Fibroblast of peridontal ligament (primary cell): ENCODE measurements around the gene NTN3.

Experiments
- DNase-seq: peaks from one replicate; pipeline ENCODE4 v3.0.0-alpha.2; 2010; ENCODE audit errors: extremely low read depth

The NTN3 gene

DNA sequence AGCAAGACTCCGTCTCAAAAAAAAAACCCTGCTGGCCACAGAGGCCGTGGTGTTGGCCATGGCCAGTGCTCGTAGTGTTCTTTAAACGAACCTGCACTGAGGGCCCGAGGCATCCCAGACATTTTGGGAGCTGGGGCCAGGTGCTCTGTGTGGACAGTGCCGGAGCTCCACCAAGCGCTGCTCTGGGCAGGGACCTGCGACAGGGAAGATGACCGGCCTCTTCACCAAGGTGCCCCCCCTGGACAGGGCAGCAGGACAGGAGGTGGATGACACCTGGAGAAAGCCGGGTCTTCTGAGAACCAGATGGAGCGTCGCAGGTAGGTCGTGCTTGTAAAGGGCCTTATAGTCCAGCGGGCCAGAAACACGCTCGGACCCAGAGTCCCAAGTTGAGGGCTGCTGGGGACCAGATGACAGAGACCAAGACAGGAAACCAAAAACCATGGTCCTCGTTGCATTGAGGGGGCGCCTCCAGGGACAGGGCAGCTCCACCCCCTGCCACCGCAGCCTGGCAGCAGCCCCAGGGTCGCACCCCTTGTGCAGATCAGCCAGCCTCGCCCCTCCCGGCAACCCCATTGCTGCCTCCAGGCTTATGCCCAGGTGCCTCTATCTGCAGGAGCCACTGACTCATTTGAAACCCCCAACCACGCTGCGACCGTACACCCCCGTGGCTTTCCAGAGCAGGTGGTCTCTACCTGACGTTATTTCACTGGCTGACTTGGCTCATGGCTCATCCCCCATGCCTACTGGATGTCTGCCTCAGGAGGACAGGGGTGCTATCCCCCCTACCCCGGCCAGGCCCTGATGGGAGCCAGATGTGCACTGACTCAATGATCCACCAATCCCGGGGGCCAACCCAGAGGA lies 4.2 kb upstream of the NTN3 start:
- DNase-seq, result no peak

DNA sequence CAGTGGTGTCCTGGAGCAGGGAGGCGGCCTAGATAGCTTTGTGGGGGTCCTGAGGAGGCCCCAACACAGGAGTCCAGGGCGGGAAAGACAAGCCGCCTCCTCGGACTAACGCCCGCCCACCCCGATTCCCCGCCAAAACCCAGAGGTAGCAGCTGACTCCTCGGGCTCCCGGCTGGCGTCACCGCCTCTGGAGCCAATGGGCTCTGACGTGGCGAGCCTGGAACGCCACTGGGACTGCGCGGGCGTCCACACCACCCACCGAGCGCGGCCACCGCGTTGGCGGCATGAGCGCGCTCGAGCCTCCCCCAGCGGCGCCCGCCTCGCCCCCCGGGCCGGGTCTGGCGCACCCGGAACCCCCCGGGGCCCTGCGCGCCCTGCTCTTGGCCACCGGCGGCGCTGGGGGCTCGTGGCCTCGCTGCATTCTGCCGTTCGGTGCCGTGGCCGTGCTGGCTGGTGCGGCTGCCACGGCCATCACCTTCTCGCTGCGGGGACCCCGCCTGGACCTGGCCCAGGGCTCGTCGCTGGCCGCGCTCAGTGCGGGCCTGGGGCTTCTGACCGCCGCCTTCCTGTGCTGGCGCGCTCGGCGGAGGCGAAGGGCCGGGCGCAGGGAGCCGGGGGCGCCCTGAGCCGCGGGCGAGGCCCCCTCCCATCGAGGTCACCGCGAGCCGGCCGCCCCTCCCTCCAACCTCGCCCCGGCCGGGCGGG lies 3.4 kb upstream of the NTN3 start:
- DNase-seq, result peak; percentile 67

DNA sequence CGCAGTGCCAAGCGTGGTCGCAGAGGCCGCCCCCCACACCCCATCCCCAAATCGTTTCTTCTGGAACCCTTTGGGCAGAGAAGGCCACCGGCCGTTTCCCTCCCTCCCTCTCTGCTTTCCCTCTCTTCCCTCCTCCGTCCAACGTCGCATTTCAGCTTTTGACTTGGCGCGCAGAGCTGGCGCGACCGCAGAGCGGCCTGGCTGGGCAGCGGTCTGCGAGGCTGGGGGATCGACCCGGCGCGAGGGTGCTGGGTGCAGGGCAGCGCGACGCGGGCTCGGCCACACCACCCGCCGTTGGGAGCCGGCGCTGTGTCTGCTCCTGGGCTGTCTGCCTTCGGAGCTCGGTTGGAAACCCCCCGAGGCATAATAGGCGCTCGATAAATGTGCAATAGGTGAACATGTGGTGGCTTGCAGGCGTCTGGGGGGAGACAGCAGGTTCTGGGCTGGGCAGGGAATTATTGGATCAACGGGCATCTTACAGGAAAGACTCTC lies 2.8 kb upstream of the NTN3 start:
- no peak for DNase-seq

DNA sequence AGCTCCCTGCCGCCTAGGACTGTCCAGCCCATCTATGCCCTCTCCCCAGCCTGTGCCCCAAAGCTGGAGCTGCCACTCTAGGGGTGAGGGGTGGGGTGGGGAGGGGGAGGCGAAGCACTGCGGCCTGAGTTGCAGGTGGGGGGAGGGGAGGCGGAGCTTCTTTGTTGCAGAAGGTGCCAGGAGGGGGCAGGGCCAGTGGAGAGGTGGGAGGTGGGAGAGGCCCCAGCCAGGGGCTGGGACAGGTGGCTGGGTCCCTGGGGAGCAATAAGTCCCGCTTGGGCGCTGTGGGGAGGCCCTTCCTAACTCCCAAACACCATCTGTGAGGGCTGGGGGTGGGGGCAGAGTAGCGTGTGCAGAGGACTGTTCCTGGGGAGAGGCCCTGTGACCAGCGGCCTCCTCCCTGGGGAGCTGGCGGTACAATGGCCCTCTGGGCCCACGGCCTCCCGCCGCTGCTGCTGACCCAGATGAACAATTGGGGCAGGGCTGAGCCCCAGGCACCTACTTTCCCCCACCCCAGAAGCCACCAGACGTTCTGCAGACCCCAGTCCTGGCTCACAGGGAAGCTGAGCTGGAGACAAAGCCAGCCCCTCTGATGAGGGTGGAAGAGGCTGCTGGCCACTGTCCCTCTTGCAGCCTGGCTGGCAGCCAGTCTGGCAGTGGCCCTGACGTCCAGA lies 2.2 kb upstream of the NTN3 start:
- no peak for DNase-seq

DNA sequence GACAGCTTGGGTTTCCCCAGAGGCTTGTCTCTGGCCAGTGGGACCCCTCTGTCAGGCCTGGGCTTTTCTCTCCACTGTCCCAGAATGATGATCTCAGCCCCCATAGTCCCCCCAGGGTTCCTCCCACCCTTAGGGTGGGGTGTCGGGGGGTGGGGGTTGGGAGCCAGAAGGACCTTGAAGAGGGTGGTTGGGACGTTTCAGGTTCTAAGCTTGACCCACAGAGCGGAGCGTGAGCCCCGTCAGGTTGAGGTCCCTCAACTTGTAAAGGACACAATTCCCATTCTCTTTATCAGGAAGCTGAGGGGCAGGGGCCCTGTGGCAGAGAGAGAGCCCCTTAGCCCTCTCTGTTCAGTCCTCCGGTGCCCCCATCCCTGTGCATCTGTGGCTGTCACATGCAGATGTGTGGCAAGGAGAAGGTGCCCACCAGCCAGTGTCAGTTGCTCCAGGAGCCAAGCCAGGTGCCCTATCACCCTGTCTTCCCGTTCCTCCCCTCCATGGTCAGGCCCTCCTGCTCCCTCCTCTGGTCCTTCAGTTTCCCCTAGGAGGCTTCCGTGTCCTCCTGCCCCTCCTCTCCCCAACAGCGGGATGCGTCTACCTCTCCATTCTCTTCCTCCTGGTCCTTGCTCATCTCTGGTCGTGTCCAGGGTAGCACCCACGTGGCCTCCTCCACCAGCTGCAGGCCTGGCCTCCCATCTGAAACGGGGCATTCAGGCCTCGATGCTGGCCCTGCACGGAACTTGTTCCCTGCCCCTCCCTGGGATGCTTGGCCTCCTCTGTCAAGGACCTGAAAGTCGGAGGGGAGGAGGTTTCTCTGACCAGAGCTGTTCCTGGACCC lies 1.5 kb upstream of the NTN3 start:
- no peak for DNase-seq

DNA sequence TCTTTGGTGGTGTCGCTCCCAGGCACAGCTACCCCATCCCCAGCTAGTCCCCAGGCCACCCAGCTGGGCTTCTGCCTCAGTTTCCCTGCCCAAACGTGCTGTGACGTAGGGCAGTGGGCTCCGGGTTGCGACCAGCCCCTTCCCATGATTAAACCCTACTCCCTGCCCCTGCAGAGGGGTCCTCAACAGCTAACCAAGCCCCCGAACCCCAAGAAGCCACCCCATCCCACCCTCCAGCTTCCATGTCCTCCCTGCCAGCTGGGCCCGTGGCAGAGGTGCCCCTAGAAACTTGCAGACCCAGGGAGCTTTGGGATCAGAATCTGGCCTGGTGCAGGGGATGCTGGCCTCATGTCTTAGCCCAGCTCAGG lies 879 bp upstream of the NTN3 start:
- DNase-seq, result no peak

DNA sequence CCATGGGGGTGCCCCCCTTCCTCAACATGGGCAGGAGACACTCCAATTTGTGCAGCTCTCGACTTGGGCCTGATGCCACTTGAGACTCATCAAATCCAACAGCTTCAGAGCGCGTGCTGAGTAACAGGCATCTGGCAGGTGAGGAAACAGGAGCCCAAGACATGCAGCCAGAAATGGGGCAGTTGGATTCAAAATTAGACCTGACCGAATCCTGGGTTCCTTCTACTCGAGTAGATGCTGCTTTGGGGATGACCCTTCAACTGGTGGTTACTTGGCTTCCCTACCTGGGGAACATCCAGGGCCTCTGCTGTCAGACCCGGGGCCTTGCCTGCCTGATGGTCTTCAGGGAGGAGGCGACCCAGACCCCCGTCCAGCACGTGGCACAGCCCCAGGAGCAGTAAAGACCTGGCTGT lies 488 bp upstream of the NTN3 start:
- no peak for DNase-seq

DNA sequence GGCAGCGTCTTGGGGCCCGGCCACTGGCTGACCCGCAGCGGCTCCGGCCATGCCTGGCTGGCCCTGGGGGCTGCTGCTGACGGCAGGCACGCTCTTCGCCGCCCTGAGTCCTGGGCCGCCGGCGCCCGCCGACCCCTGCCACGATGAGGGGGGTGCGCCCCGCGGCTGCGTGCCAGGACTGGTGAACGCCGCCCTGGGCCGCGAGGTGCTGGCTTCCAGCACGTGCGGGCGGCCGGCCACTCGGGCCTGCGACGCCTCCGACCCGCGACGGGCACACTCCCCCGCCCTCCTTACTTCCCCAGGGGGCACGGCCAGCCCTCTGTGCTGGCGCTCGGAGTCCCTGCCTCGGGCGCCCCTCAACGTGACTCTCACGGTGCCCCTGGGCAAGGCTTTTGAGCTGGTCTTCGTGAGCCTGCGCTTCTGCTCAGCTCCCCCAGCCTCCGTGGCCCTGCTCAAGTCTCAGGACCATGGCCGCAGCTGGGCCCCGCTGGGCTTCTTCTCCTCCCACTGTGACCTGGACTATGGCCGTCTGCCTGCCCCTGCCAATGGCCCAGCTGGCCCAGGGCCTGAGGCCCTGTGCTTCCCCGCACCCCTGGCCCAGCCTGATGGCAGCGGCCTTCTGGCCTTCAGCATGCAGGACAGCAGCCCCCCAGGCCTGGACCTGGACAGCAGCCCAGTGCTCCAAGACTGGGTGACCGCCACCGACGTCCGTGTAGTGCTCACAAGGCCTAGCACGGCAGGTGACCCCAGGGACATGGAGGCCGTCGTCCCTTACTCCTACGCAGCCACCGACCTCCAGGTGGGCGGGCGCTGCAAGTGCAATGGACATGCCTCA lies 773 bp downstream of the NTN3 start:
- DNase-seq, result no peak

DNA sequence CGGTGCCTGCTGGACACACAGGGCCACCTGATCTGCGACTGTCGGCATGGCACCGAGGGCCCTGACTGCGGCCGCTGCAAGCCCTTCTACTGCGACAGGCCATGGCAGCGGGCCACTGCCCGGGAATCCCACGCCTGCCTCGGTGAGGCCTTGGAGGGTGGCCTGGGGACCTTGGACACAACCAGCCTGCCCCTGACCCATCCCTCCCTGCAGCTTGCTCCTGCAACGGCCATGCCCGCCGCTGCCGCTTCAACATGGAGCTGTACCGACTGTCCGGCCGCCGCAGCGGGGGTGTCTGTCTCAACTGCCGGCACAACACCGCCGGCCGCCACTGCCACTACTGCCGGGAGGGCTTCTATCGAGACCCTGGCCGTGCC lies 1.4 kb downstream of the NTN3 start:
- DNase-seq, result no peak

DNA sequence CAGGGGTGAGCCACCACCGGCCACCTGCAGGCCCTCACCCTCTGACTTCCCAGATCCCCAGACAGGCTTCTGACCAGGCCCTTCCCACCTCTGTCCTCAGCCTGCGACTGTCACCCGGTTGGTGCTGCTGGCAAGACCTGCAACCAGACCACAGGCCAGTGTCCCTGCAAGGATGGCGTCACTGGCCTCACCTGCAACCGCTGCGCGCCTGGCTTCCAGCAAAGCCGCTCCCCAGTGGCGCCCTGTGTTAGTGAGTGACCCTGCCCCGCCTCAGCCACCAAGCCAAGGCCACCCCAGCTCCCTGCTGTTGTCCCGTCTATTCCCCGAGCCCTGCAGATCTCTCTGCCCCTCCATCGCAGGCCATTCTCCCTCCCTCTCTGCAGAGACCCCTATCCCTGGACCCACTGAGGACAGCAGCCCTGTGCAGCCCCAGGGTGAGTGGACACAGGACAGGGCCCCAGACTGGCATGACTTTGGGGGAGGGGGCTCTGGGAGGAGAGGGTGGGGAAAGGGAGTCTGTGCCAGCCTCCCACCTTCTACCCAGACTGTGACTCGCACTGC lies 1.9 kb downstream of the NTN3 start:
- no peak for DNase-seq

DNA sequence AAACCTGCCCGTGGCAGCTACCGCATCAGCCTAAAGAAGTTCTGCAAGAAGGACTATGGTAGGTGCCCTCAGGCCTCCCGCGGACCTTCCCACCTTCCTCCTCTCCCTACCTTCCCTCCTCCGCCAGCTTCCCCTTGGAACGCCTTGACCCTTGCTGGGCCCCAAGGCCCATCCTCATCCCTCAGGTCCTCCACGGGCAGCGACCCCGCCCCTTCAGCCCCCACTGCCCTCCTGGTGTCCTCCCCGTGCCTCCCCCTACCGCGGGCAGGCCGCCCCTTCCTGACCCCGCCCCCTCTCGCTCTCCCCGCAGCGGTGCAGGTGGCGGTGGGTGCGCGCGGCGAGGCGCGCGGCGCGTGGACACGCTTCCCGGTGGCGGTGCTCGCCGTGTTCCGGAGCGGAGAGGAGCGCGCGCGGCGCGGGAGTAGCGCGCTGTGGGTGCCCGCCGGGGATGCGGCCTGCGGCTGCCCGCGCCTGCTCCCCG lies 2.4 kb downstream of the NTN3 start:
- no peak for DNase-seq

DNA sequence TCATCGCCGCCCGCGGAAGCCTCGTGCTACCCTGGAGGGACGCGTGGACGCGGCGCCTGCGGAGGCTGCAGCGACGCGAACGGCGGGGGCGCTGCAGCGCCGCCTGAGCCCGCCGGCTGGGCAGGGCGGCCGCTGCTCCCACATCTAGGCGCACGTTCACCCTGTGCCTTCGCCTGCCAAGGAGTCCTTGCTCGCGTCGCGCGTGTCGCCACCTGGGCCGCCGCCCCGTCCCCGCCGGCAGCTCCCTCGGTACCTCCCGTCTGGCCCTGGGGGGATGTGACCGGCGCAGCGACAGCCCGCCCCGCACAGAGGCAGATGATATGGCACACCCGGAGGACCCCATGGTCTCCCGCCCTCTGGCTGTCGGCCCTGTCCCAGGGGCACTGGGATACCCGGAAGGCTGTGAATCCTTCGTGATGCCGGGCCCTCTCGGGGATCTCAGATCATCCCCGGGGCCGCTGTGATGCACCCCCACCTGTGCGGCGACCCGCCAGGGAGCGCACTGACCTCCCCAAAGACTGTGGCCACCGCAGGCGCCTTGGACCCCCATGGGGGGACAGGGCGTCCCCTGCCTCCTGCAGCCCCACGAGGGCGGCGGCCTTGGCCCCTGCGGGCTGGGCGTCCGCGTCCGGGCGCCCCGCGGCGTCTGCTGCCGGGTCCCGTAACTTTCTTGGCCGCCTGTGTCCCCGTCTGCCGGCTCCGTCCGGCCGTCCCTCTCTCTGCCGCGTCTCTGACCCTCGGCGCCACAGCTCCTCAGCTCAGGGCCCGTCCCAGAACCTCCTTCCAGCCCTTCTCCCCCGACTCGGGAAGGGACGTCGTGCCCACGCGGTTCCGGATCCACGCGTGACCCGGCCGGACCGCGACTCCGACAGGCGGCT lies 3.1 kb downstream of the NTN3 start:
- no peak for DNase-seq

DNA sequence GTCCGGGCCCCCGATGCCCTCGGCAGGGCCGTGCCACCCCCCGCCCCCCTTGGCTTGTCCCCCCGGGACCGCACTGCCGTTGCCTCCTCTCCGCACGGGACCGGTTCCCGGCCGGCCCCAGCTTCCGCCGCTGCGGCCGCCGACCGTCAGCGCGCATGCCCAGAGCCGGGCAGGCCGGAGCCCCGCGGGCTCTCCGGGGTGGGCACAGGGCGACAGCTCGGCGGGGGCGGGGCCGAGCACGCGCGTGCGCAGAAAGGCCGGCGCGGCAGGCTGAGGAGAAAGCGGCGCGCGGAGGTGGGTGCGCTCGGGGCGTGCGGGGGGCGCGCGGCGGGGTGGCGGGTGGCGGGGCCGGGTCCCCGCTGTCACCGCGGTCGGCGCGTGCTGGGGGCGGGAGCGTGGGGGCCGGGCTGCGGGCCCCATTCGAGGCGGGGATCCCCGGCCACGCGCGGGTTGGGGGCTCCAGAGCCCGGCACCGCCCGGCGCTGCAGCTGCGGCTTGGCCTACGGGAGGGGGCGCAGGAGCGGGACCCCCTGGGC lies 3.8 kb downstream of the NTN3 start, which contains the start of gene TBC1D24:
TBC1D24 (plus strand) TSS at position 251 of the 536 bp plus-strand sequence. CDS start 21,022 bp downstream, outside the sequence.
- DNase-seq, result peak; percentile 68

DNA sequence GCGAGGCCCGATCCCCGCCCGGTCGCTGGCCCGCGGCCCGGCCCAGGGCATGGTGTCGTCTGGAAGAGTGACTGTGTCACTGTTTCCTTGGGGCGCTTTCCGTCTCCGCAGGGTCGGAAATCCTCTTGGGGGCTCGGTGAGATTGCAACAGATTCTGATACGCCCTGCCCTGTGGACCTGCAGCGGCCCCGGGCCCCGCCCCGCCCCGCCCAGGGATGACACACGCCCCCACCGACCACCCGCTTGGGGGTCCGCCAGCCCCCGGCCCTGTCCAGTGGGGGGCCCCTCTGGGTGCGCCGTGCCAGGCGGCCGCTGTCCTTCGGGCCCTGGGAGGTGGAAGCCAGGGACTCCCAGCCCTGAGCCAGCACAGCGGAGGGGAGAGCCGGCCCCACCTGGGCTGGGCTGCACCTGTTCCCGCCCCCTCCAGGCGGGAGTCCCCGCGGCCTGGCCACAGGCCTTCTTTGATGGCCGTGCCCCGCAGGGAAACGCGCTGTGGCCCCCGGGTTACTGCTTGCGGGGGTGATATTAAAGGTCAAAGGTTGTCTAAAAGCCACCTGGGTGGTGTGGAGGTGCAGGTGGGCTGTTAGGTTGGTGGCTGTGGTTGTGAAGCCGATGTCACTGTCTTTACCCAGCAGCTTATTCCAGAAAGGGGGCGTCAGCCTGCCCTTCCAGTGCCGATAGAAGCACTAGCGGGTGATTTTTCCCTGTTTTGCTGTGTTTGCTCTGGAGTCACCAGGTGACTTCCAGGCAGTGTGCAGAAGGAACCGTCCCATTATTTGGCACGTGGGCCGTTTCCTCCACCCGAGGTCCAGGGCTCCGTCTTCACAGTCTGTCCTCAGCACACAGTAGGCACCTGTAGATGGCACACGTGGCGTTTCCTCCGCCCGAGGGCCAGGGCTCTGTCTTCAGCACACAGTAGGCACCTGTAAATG lies 4.6 kb downstream of the NTN3 start:
- DNase-seq, result no peak

DNA sequence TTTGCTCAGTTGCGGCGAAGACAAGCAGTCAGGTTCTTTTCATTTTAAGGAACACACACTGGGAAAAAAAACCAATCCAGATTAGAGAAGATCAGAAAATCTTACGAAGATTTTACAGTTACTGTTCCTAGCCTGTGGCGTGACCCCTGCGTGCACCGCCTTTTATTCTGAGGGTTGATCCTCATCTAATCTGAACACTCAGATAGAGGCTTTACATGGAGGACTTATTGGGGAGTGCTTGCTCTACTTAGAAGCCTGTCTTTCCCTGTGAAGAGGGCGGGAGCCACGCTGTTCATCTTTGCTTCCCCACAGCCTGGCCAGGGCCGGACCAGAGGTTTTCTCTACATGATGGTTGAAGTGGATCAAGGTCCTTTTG lies 5.2 kb downstream of the NTN3 start:
- no peak for DNase-seq

DNA sequence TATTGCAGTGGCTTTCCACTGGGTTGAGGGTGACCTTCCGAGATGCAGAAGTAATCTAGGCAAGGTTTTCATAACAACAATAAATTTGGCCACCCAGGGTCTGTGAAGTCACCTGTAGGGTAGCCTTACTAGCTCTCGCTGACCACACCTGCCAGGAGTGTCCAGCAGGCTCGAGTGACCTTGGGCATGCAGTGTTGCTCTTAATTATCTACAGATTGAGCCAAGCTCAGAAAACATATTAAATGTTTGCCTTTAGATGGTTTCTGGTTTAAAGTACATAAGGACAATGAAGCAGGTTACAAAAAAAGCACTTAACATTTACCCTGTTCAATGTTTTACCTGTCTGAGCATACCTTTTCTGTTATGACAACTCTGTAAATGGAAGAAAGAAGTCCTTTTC lies 5.6 kb downstream of the NTN3 start:
- DNase-seq, result no peak

DNA sequence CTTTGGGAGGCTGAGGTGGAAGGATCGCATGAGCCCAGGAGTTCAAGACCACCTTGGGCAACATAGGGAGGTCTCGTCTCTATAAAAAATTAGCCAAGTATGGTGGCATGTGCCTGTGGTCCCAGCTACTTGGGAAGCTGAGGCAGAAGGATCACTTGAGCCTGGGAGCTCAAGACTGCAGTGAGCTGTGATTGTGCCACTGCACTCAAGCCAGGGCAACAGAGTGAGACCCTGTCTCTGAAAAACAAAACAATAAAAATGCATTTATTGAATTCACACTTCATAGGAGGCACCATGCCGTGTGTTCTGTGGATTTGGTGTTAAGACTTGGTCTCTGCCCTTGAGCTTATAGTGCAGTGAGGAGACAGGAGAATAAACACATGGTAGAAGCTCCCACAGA lies 6.2 kb downstream of the NTN3 start:
- DNase-seq, result no peak

DNA sequence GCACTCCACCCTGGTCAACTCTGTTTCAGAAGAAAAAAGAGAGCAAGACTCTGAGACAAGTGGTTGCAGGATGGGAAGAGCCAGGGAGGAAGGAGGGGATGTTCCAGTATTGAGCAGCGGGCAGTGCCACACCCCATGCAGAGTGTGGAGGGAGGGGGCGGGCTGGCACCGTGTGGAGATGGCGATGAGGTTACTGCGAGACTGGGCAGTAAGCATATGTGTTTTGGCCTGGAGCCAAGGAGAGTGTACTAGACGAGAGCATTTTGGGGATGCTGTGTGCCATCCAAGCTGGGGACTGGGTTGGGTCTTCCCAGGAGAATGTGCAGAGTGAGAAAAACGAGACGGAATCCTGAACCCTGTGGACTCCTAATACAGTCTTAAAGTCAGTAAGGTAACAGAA lies 7.2 kb downstream of the NTN3 start:
- DNase-seq, result no peak
